ENCODE measurements around the gene WDR82.

WDR82 gene

DNA sequence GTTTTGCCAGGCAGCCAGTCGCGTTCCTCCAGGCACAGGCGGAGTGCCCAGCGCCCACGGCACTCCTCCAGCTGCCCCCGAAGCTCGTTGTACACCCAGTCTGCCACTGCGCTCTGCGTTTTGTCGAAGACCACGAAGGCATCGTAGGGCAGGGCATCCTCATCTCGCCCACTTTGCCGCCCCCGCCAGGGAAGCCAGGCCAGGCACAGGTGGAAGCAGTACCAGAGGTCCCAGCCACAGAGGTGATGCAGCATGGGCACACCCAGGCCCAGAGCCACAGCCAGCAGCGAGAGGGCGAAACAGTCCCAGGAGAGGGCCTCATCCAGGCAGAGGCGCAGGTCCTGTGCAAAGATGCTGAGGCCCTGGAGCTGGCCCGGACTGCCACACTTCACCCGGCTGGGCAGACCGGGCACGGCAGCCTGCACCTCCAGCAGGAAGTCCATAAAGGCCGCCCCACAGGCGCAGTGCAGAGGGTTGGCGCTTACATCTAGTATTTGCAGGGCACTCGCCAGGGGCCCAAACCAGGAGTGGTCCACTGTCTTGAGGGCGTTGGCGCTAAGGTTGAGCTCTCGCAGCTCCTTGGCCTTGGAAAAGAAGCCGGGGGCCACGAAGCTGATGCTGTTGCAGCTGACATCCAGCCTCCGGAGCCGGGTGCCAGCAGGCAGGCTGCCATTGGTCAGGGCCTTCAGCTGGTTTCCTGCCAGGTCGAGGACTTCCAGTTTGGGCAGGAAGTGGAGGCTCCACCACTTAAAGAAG lies 56.7 kb downstream of the WDR82 start:
- no peak for DNase-seq

DNA sequence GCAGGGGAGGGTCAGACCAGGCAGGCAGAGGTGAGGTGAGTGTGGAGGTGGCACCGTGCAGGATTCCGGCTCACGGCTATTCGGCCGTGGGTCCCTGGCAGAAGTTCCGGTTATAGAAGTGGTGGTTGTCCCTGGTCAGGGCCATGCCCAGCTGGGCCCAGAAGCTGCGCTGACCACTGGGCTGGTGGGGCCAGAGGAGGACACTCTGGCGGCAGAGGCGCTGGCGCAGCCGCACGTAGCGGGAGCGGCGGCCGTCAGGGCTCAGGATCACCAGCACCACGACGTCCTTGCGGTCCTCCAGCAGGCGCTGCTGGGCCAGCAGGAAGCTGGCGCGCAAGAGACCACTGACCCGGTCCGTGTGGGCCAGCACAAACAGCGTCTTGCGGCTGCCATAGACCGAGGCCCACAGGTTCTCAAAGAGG lies 57.3 kb downstream of the WDR82 start:
- DNase-seq = no peak

DNA sequence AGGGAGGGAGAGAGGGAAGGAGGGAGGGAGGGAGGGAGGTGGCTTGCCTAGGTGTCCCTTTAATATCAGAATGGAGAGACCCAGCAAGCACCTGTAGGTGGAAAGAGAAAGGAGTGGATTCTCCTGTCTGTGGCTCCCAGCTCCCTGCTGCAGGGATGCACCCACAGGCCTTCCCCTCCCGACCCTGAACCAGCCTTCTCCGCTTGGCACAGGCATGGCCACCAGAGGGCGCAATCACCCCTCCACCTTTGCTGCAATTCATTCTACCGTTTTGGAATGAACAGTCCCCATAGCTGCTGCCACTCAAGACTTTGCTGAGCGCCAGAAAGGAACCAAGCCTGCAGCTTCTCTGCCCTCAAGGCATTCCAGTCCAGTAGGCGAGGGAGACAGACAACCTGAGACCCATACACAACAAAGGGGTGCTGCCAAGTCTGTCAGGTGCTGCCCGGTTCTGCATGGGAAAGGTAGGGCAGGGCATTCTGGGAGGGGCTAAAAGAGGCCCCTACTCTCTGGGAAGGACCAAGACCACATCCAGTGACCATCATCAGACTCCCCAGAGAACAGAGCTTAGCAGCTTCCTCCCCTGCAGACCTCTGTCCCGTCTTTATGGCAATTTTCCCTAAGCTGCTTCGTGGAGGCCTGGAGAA lies 57.9 kb downstream of the WDR82 start:
- peak; percentile 67 for DNase-seq

DNA sequence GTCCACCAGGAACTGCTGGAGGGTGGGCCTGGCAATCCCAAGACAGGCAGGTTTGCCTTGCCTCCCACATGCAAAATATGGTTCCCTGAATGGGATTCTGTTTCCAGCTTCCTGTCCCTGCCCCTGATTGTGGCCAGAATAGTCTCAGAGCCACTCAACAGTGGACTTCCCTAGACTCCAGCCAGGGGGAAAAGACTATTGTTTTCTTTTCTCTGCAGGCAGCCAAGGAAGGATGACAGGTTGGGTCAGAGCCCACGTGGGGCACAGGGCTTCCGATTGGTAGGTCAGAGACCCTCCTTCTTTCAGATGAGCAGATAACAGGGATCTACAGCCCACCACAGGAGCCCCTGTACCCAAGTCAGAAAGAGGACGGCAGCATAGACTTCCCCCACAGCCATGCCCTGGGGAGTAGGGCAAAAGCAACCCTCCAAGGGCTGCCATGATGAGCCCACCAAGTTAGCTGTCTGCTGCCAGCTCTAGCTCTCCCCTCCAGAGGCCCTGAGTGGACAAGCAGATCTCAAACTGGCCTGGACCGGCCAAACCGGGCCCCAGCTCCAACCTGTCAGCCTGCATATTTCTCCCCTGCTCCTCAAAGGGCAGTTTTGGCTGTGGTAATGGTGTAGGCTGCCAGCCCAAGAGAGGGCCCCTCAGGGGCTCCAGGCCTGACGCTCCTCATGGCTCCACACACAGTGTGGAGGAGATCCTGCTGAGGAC lies 59.4 kb downstream of the WDR82 start:
- DNase-seq = no peak

DNA sequence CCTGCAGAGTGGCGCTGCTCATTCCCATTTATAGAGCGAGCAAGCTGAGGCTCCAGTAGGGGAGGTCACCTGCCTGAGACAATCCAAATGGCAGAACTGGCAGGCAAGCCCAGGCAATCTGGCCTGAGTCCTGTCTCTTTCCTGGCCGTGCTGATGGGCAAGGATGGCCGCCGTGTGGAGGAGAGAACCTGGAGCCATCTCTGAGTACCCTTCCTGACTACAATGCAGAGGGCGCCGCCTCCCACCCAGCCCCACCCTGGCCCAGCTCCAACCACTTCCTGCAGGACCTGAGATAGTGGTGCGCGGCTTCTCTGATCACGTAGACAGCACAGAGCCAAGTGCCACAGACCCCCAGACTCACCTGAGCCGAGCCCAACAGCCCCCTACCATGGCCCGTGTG lies 60.0 kb downstream of the WDR82 start:
- DNase-seq = no peak

DNA sequence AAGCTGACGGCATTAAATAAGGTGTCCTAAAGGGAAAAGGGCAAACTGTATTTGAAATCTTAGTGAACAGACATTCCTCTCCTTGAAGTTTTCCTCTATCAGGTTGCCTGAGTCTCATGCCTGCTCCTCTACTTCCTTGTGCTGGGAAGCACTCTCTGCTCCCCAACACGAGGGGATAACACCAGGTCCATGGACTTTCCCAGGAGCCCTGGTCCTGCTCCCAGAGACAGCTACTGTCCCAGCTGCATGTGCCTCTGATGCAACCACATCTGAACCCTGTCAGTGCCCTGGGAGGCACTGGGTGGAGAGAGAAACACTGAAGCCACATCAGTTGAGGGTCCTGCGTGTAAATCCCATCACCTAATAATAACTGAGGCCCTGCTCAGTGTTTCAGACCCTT lies 60.4 kb downstream of the WDR82 start:
- no peak for DNase-seq

DNA sequence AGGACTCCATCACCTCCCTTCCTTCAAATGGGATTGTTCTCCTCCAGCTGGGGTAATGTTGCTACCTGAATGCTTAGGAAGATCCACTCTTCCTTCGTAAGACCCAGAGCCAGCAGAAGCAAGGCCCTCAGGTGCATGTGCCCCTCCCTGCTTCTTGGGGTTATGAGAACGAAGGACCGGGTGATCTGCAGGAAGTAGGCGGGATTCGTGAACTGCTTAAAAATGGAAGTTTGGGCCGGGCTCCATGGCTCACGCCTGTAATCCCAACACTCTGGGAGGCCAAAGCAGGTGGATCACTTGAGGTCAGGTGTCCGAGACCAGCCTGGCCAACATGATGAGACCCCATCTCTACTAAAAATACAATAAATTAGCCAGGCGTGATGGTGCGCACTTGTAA lies 61.0 kb downstream of the WDR82 start:
- no peak for DNase-seq

DNA sequence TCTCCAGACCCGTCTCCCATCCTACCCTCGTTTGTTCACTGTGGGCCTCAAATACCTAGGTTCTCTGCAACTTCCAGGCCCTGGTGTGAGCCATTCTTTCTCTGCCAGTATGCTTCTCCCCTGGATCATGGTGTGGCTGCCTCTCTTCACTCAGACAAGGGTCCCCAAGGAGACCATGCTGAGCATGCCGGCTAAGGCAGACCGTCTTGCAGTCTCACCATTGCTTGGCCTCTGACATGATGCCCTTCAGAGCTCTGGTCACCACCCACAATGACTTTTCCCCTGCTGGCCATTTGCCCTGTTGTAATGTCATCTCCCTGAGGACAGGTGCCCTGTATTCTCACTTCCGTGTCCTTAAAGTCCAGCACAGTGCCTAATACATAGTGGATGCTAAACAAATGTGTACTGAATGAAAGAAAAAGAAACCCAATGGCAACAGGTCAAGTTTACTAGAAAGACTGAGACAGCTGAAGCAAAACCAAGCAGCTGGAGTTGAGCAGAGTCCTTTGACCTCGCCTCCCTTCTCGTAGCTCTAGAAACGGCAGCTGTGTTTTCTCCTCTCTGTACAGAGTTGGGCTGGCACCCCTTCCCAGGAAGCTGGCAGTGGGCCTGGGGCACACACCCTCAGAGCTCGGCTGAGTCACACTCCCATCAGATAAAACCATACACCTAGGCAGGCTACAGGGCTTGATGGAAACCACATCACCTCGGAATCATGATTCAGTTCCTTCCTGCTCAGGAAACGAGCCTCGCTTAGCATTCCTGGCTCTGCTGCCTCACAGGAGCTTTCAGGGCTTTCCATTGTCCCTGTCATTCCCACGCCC lies 61.7 kb downstream of the WDR82 start:
- DNase-seq = peak; percentile 52

DNA sequence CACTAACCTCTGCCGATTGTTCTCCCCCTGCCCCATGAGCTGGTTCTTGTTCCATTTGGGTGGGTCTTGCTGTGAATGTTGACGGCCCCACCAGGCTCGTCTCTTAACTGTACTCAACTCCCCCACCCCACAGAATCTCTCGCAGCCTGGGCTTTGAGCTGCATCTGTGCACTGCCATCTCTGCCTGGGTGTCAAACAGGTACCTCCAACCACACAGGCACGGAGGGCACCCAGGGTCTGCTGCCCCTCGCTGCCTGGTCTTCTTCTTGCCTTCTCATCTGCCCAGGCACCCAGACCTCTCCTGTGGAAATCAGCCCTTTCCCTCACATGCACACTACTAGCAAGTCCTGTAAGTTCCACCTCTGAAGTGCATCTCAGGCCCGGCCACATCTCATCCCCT lies 63.1 kb downstream of the WDR82 start:
- no peak for DNase-seq

DNA sequence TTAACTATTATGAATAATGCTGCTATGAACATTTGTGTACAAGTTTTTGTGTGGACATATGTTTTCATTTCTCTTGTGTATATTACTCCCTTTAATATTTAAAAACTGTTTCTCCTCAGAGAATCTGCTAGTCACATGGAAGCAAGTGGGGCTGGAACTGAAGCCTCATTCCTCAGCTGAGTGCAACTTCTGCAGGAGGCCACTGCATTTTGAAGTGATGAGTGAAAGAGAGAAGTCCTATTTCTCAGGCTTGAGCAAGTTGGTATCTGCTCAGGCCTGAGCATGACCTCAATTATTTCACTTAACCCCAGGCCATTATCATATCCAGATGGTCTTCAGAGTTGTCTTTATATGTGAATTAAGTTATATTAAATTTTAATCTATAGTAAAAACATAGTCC lies 64.5 kb downstream of the WDR82 start:
- no peak for DNase-seq

DNA sequence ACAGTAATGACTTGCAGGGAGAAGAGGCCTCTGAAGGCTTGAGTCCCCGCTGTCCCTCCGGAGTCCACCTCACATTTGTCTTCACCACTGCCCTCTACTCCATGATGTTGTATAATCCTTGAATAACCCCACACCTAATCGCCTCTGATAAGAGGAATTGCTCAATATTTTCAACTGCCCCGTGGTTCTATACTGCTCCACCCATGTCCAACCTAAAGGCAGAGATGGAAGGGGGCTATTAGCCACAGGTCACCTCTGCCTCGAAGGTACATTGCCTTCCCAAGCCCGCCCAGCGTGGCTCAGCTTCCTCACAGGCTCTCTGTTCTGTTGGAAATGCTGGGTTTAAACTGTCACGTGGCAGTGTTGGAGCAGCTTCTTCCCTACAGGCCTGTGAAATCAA lies 65.4 kb downstream of the WDR82 start:
- DNase-seq = no peak

DNA sequence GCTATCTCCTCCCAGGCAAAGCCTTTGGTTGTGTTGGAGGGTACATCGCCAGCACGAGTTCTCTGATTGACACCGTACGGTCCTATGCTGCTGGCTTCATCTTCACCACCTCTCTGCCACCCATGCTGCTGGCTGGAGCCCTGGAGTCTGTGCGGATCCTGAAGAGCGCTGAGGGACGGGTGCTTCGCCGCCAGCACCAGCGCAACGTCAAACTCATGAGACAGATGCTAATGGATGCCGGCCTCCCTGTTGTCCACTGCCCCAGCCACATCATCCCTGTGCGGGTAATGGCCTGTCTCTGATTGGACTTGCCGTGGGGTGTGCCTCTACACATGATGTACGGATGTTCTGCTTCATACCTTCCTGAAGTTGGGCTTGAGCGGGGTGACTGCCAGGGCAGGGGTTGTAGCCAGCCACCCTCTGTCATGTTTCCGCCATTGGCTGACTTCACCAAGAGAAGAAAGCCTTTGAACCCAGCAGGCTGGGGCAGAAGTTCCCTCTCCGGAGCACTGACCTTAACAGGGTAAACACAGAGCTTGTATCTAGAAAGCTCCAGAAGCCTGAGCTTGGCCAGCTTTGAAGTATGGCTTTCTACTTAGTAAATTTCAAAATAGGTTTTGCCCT lies 67.1 kb downstream of the WDR82 start:
- no peak for DNase-seq

DNA sequence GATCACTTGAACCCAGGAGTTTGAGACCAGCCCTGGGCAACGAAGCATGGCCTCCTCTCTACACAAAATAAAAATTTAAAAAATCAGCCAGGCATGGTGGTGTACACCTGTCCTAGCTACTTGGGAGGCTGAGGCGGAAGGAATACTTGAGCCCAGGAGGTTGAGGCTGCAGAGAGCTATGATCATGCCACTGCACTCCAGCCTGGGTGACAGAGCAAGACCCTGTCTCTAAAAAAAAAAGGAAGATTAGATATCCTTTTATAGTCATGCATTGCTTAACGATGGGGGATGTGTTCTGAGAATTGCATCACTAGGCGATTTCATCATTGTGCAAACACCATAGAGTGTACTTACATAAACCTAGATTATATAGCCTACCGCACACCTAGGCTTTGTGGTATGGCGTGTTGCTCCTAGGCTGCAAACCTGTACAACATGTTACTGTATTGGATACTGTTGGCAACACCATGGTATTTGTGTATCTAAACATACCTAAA lies 67.9 kb downstream of the WDR82 start:
- no peak for DNase-seq

DNA sequence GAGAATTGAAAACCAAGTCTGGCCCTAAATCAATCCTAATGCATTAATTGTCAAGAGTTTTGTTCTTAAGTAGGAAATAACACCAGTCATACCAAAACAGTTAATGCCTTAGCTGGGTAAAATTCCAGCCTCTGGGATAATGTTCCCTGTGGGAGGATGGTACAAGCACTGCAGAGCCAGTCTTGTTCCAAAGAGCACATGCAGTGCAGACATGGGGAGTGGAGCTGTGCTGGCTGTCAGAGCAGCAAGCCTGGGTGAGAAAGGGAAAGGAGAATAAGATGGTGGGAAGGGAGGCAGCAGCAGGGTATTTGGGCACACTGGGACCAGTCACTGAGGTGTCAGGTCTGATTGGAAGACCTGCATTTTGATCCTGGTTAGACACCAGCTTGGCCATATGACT lies 68.4 kb downstream of the WDR82 start:
- no peak for DNase-seq

DNA sequence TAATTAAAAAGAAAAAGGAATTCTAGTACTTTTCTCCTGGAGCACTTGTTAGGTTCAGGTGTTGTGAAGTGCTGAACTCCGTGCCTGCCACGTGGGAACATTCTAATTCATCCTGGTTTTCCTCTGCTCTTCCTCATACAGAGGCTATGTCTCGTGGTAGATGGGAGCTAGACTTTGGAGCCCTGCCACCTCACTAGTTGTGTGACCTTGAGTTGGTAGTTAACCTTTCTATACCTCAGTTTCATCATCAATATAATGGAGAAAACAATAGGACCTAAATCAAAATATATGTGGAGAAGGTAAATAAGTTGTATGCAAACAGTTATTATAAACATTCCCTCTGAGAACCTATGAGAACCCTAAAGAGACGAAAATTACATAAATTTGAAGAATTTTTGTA lies 69.9 kb downstream of the WDR82 start:
- no peak for DNase-seq

DNA sequence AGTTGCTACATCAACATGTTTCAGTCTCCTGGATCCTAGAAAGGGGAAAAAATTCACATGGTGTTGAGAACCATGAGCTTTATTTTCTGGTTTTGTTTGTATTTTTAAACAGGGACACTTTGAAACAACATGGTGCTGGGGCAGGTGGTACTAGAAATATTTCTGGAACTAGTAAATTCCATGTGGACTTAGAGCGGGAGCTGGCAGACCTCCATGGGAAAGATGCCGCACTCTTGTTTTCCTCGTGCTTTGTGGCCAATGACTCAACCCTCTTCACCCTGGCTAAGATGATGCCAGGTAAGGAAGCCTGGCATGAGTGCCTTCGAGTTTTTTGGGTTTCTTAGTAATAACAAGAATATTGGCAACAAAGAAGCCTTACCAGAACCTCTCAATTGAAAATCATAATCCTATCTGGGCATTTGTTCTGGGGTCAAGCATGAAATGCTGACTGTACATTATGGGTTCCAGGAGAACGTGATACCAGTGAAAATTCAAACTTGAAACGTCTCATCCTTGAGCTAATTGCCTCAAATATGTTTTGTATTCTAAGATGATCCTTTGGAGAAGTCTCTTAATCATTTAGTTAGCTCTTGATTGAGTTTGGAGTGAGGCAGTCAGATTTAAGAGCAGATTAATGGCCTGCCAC lies 72.6 kb downstream of the WDR82 start:
- DNase-seq = no peak
